SHP77 (cell line): ENCODE measurements around the gene GSAP.
A peak's percentile ranks its signal among the peaks of the same experiment; 100 is the strongest.

ENCODE experiments used
- DNase-seq, 2 experiments: peaks; one replicate each; lab custom pipeline; 2025; lab: John Stamatoyannopoulos, UW

Gene GSAP

GRCh38 chr7:77434570-77435275, 18.6 kb upstream of the GSAP start:
- DNase-seq: no peak

GRCh38 chr7:77433901-77434300, 17.8 kb upstream of the GSAP start:
- no peak for DNase-seq

GRCh38 chr7:77430927-77431326, 14.8 kb upstream of the GSAP start:
- DNase-seq: no peak

- DNase-seq: no peak
Measured at GRCh38 chr7:77428777-77429231, 12.7 kb upstream of the GSAP start.

- DNase-seq: no peak
Measured at GRCh38 chr7:77427996-77428603, 12.0 kb upstream of the GSAP start.

GRCh38 chr7:77426521-77427051, 10.4 kb upstream of the GSAP start:
- no peak for DNase-seq

- no peak for DNase-seq
Measured at GRCh38 chr7:77426052-77426404, 9.9 kb upstream of the GSAP start.

- peak; percentile 6 to 24 for DNase-seq
Measured at GRCh38 chr7:77425101-77426051, 9.2 kb upstream of the GSAP start.

- no peak for DNase-seq
Measured at GRCh38 chr7:77422500-77422899, 6.4 kb upstream of the GSAP start.

- DNase-seq: no peak
Measured at GRCh38 chr7:77420986-77421672, 5.0 kb upstream of the GSAP start.

- DNase-seq: no peak
Measured at GRCh38 chr7:77420438-77420837, 4.3 kb upstream of the GSAP start.

GRCh38 chr7:77419102-77419501, 3.0 kb upstream of the GSAP start:
- DNase-seq: no peak

- no peak for DNase-seq
Measured at GRCh38 chr7:77417801-77418200, 1.7 kb upstream of the GSAP start.

GRCh38 chr7:77416621-77417371, 647 bp upstream of the GSAP start:
- peak in 1 of 2 experiments; percentile 42 for DNase-seq

- peak; percentile 37 to 40 for DNase-seq
Measured at GRCh38 chr7:77415476-77415822, 700 bp downstream of the GSAP start.

GRCh38 chr7:77413861-77414424, 2.2 kb downstream of the GSAP start:
- DNase-seq: no peak

- no peak for DNase-seq
Measured at GRCh38 chr7:77413128-77413527, 3.0 kb downstream of the GSAP start.

GRCh38 chr7:77409739-77410547, 6.2 kb downstream of the GSAP start:
- DNase-seq: no peak

GRCh38 chr7:77409005-77409738, 7.0 kb downstream of the GSAP start:
- no peak for DNase-seq
